Measurements from ENCODE around the gene THUMPD3.

- TF ChIP-seq POLR2A (IDR thresholded peaks at IDR 0.05) (no peak), CTCF (IDR thresholded peaks at IDR 0.05) (no peak)
These were observed 52.8 kb downstream of the THUMPD3 start for GRCh38 chr3:9415485-9416138.
